GM13976 (cell line): ENCODE measurements around the gene BNIPL.

ENCODE experiments used
- DNase-seq: peaks from one replicate; pipeline ENCODE4 v3.0.0; 2012; ENCODE audit warnings: low spot score
- CTCF ChIP-seq: IDR thresholded peaks from 2 replicates; pipeline ENCODE4 v1.5.1; 2012; ENCODE audit warnings: borderline replicate concordance, mild to moderate bottlenecking; ENCODE audit not compliant: insufficient read depth; ENCODE audit errors: extremely low read depth, missing control alignments, control extremely low read depth
- in situ Hi-C: fragments of 300-500 bp; cut with MboI; formaldehyde crosslinking; loops from one replicate; pipeline ENCODE4 v1.12.0; 2022; ENCODE audit warnings: low sequenced_read_pairs, mixed read lengths, inconsistent platforms; ENCODE audit not compliant: unreplicated experiment

The BNIPL gene

GRCh38 chr1:151067185-151067584 is 30.8 kb downstream of the BNIPL start:
- DNase-seq = no peak
- TF ChIP-seq CTCF = no peak
- in situ Hi-C loops = no loop called here

GRCh38 chr1:151069103-151069486 is 32.7 kb downstream of the BNIPL start:
- TF ChIP-seq CTCF = no peak
- in situ Hi-C loops = no loop called here
- no peak for DNase-seq

- peak; percentile 92 for TF ChIP-seq CTCF
- in situ Hi-C loops = no loop called here
- DNase-seq = peak; percentile 94
Observed at GRCh38 chr1:151070474-151071276, 34.3 kb downstream of the BNIPL start, which contains the start of gene GABPB2. GABPB2 (plus strand) TSS chr1:151070761; CDS start chr1:151088190, 17,429 bp downstream.

GRCh38 chr1:151072224-151072623 is 35.8 kb downstream of the BNIPL start:
- in situ Hi-C loops = no loop called here

GRCh38 chr1:151085953-151086559 is 49.7 kb downstream of the BNIPL start:
- no peak for TF ChIP-seq CTCF
- in situ Hi-C loops = no loop called here
- no peak for DNase-seq

More at GRCh38 chr1:151072224-151072623, 35.8 kb downstream of the BNIPL start:
- TF ChIP-seq CTCF = no peak
- no peak for DNase-seq
